PFSK-1 (cell line): ENCODE results near the gene RTP5.

Source experiments
- FOXP2 ChIP-seq: optimal IDR thresholded peaks from 2 replicates; pipeline ENCODE3; 2011; ENCODE audit warnings: borderline replicate concordance, control low read depth, inconsistent platforms; ENCODE audit not compliant: insufficient read depth; ENCODE audit errors: extremely low read length, extremely low read depth
- POLR2AphosphoS5 ChIP-seq: IDR thresholded peaks from 2 replicates; pipeline ENCODE4 v1.6.1; 2012; ENCODE audit warnings: low read depth, mild to moderate bottlenecking, control low read depth, low read length, moderate library complexity
- REST ChIP-seq, 2 experiments: IDR thresholded peaks; 2 replicates each; pipeline versions ENCODE4 v1.6.1 to v1.8.0; 2011 to 2012; ENCODE audit warnings: low read depth in 2 of 2, low read length in 2 of 2, control low read depth in 1 of 2, inconsistent platforms in 1 of 2, mild to moderate bottlenecking in 1 of 2, moderate library complexity in 1 of 2; ENCODE audit not compliant: insufficient read depth in 1 of 2
- SIN3A ChIP-seq: IDR thresholded peaks from 2 replicates; pipeline ENCODE4 v1.6.1; 2012; ENCODE audit warnings: mild to moderate bottlenecking, low read length, moderate library complexity, borderline replicate concordance; ENCODE audit not compliant: insufficient read depth
- TAF1 ChIP-seq: IDR thresholded peaks from 2 replicates; pipeline ENCODE4 v1.6.1; 2012; ENCODE audit warnings: low read length, control low read depth, borderline replicate concordance; ENCODE audit not compliant: insufficient read depth

RTP5 gene

GRCh38 chr2:241909769-241910168 lies 40.2 kb downstream of the RTP5 start:
- TF ChIP-seq FOXP2 (no peak), POLR2AphosphoS5 (no peak), REST (IDR thresholded peaks at IDR 0.05; ENCODE audit: insufficient read depth in 1 of 2, low read depth in 2 of 2, low read length in 2 of 2) (no peak), SIN3A (no peak), TAF1 (no peak)

GRCh38 chr2:241910604-241911520 lies 41.3 kb downstream of the RTP5 start:
- TF ChIP-seq TAF1: no peak
- no peak for TF ChIP-seq REST (IDR thresholded peaks at IDR 0.05; ENCODE audit: insufficient read depth in 1 of 2, low read depth in 2 of 2, low read length in 2 of 2)
- TF ChIP-seq SIN3A: no peak
- TF ChIP-seq POLR2AphosphoS5: no peak
- TF ChIP-seq FOXP2: no peak

- no peak for TF ChIP-seq FOXP2
- TF ChIP-seq REST (IDR thresholded peaks at IDR 0.05; ENCODE audit: insufficient read depth in 1 of 2, low read depth in 2 of 2, low read length in 2 of 2): no peak
- no peak for TF ChIP-seq POLR2AphosphoS5
- no peak for TF ChIP-seq SIN3A
These were observed 42.0 kb downstream of the RTP5 start for GRCh38 chr2:241911551-241911950.

- TF ChIP-seq REST (IDR thresholded peaks at IDR 0.05; ENCODE audit: insufficient read depth in 1 of 2, low read depth in 2 of 2, low read length in 2 of 2): no peak
These were observed 42.6 kb downstream of the RTP5 start for GRCh38 chr2:241912021-241912555.

GRCh38 chr2:241913703-241914102 lies 44.2 kb downstream of the RTP5 start:
- no peak for TF ChIP-seq POLR2AphosphoS5
- TF ChIP-seq TAF1: no peak
- TF ChIP-seq REST (IDR thresholded peaks at IDR 0.05; ENCODE audit: insufficient read depth in 1 of 2, low read depth in 2 of 2, low read length in 2 of 2): no peak
- no peak for TF ChIP-seq SIN3A
- no peak for TF ChIP-seq FOXP2
